AG04449 (cell line): Measurements from ENCODE around the gene CRTC1.

ENCODE experiments used
- CTCF ChIA-PET: fragments of 350-600 bp; formaldehyde crosslinking; extraction: SDS; loops from one replicate; lab custom pipeline; 2021; ENCODE audit warnings: antibody characterized with exemption; lab: Yijun Ruan, JAX
- POLR2A ChIA-PET: fragments of 400-600, 350-600 bp; formaldehyde crosslinking; extraction: SDS; loops from one replicate; lab custom pipeline; 2020; ENCODE audit warnings: antibody characterized with exemption, inconsistent platforms; lab: Yijun Ruan, JAX
- DNase-seq: peaks from one replicate; pipeline ENCODE4 v3.0.0-alpha.2; 2010; ENCODE audit warnings: low read depth, low spot score
- H3K4me3 ChIP-seq: 2 replicates; pipeline ENCODE4 v1.5.1; 2011; ENCODE audit warnings: low read depth, mild to moderate bottlenecking, control low read depth, low read length
- CTCF ChIP-seq: IDR thresholded peaks from one replicate; pipeline ENCODE4 v1.5.1; 2011; ENCODE audit warnings: mild to moderate bottlenecking, moderate library complexity, low read length, control low read depth, inconsistent platforms; ENCODE audit not compliant: insufficient read depth; ENCODE audit errors: missing control alignments

Gene CRTC1

GRCh38 chr19:18756896-18757295, 73.4 kb downstream of the CRTC1 start:
- TF ChIP-seq CTCF, result no peak
- no peak for DNase-seq
- POLR2A ChIA-PET, result no interaction called here

GRCh38 chr19:18759304-18759994, 76.0 kb downstream of the CRTC1 start:
- H3K4me3 ChIP-seq, result no peak overlapping the region
- no peak for DNase-seq
- ChIA-PET CTCF (interaction anchor here (1.0 kb wide), 1 partner anchor 88 kb away, joined by 3 read pairs; no protein-coding TSS in a partner anchor), POLR2A (no interaction called here)
- no peak for TF ChIP-seq CTCF

More at GRCh38 chr19:18756896-18757295, 73.4 kb downstream of the CRTC1 start:
- CTCF ChIA-PET, result no interaction called here
- no peak overlapping the region for H3K4me3 ChIP-seq

GRCh38 chr19:18759995-18760426, 76.5 kb downstream of the CRTC1 start:
- CTCF ChIA-PET, result interaction anchor here (0.9 kb wide), 1 partner anchor 170 kb away, joined by 3 read pairs; no protein-coding TSS in a partner anchor
- H3K4me3 ChIP-seq, result no peak overlapping the region
- POLR2A ChIA-PET, result no interaction called here
- DNase-seq, result no peak
- TF ChIP-seq CTCF, result no peak

- ChIA-PET CTCF (interaction anchor here (0.9 kb wide), 1 partner anchor 171 kb away, joined by 3 read pairs; no protein-coding TSS in a partner anchor), POLR2A (no interaction called here)
- no peak for DNase-seq
- no peak overlapping the region for H3K4me3 ChIP-seq
- no peak for TF ChIP-seq CTCF
These were observed 77.2 kb downstream of the CRTC1 start for GRCh38 chr19:18760440-18761383.

GRCh38 chr19:18761531-18762110, 78.1 kb downstream of the CRTC1 start:
- DNase-seq, result no peak
- CTCF ChIA-PET, result no interaction called here
- POLR2A ChIA-PET, result no interaction called here
- no peak for TF ChIP-seq CTCF
- no peak overlapping the region for H3K4me3 ChIP-seq
